BLaER1 (cell line): ENCODE measurements around the gene TGFB1I1.

Experiments
- H3K27ac ChIP-seq: shearing (Covaris generic); formaldehyde crosslinking; 2 replicates; pipeline ENCODE4 v1.8.1; 2022
- H3K27me3 ChIP-seq: shearing (Covaris generic); formaldehyde crosslinking; 2 replicates; pipeline ENCODE4 v1.8.1; 2022
- H3K36me3 ChIP-seq: shearing (Covaris generic); formaldehyde crosslinking; 2 replicates; pipeline ENCODE4 v1.8.1; 2022
- H3K4me1 ChIP-seq: shearing (Covaris generic); formaldehyde crosslinking; 2 replicates; pipeline ENCODE4 v1.8.1; 2022
- H3K4me2 ChIP-seq: shearing (Covaris generic); formaldehyde crosslinking; 2 replicates; pipeline ENCODE4 v1.8.1; 2022
- H3K4me3 ChIP-seq: shearing (Covaris generic); formaldehyde crosslinking; 2 replicates; pipeline ENCODE4 v1.8.1; 2022
- H3K9ac ChIP-seq: shearing (Covaris generic); formaldehyde crosslinking; 2 replicates; pipeline ENCODE4 v1.8.1; 2022
- H3K9me3 ChIP-seq: shearing (Covaris generic); formaldehyde crosslinking; 2 replicates; pipeline ENCODE4 v1.8.1; 2022
- H4K20me1 ChIP-seq: shearing (Covaris generic); formaldehyde crosslinking; 2 replicates; pipeline ENCODE4 v1.8.1; 2022
- Cebpa-rat ChIP-seq: shearing (Covaris generic); IDR thresholded peaks from 2 replicates; pipeline ENCODE4 v1.8.1; 2022

Gene TGFB1I1

DNA sequence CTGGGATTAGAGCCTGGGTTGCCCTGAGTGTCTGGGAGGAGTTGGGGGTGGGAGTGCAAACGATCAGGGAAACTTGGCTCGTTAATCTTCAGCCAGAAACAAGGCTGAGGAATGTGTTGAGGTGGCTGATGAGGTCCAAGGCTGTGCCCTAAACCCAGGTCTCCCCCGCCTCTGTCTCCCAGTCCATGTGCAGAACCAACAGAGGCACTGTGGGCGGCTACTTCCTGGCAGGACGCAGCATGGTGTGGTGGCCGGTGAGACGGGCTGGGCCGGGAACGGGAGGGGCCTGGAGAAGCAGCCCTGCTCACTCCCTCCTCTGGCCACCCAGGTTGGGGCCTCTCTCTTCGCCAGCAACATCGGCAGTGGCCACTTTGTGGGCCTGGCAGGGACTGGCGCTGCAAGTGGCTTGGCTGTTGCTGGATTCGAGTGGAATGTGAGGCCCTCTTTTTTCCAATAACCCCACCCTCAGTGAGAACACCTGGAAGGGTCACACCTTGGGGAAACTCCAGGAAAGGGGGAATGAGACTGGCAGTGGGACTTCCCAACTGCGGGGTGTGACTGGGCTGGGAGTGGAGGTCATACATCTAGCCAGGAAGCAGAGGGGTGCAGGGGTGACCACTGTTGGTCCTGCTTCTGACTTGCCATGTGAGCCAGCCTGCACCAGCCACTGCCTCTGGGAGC, 12.7 kb downstream of the TGFB1I1 start:
- H4K20me1 ChIP-seq, result peaks cover 10% of the 10 kb centered on the region; the same call in 1 of the 2 replicates
- peaks cover 13% of the 10 kb centered on the region for H3K36me3 ChIP-seq
- no peak overlapping the region for H3K4me3 ChIP-seq
- no peaks in the 10 kb centered on the region for H3K9me3 ChIP-seq
- TF ChIP-seq Cebpa-rat, result no peak
- peaks cover 12% of the 10 kb centered on the region; the same call in 1 of the 2 replicates for H3K27me3 ChIP-seq
- no peak overlapping the region for H3K9ac ChIP-seq
- no peak overlapping the region for H3K27ac ChIP-seq
- no peak overlapping the region for H3K4me2 ChIP-seq
- peaks cover 46% of the 10 kb centered on the region for H3K4me1 ChIP-seq

DNA sequence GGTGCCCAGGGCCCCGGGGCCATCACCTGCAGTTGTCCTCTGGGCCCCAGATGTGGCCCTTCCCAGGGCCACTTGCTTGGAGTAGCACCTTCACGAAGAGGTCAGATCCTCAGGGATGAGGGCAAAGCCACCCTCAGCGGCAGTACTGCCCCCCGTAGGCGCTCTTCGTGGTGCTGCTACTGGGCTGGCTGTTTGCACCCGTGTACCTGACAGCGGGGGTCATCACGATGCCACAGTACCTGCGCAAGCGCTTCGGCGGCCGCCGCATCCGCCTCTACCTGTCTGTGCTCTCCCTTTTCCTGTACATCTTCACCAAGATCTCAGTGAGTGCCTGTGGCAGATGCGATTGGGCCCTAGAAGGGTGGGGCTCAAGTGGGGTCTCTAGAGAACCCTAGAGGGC, 13.6 kb downstream of the TGFB1I1 start:
- Histone ChIP-seq H3K9ac (no peak overlapping the region), H3K9me3 (no peaks in the 10 kb centered on the region), H3K4me2 (peak overlapping the region; percentile 100; the same call in 1 of the 2 replicates), H3K27me3 (peaks cover 12% of the 10 kb centered on the region; the same call in 1 of the 2 replicates), H4K20me1 (peaks cover 10% of the 10 kb centered on the region; the same call in 1 of the 2 replicates), H3K4me3 (no peak overlapping the region), H3K27ac (no peak overlapping the region), H3K36me3 (peaks cover 23% of the 10 kb centered on the region), H3K4me1 (peaks cover 43% of the 10 kb centered on the region)
- TF ChIP-seq Cebpa-rat, result no peak

DNA sequence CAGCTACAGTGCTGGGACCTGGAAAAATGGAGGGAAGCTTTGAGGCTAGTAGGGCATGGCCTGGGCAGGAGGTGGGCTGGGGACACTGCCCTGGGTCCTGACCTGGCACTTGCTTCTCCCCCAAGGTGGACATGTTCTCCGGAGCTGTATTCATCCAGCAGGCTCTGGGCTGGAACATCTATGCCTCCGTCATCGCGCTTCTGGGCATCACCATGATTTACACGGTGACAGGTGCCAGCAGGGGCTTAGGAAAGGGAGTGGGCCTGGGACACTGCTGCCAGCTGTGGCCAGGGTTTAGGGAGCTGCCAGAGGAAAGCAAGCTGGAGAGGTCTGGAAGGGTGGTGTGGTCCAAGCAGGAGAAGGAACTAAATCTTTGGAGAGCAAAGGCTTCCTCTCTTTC, 14.1 kb downstream of the TGFB1I1 start:
- Histone ChIP-seq H3K4me2 (peak overlapping the region; percentile 100; the same call in 1 of the 2 replicates), H3K27ac (no peak overlapping the region), H3K9me3 (no peaks in the 10 kb centered on the region), H3K4me1 (peaks cover 43% of the 10 kb centered on the region), H3K27me3 (peaks cover 12% of the 10 kb centered on the region; the same call in 1 of the 2 replicates), H4K20me1 (peaks cover 10% of the 10 kb centered on the region; the same call in 1 of the 2 replicates), H3K9ac (no peak overlapping the region), H3K4me3 (no peak overlapping the region), H3K36me3 (peaks cover 27% of the 10 kb centered on the region)
- TF ChIP-seq Cebpa-rat, result no peak

DNA sequence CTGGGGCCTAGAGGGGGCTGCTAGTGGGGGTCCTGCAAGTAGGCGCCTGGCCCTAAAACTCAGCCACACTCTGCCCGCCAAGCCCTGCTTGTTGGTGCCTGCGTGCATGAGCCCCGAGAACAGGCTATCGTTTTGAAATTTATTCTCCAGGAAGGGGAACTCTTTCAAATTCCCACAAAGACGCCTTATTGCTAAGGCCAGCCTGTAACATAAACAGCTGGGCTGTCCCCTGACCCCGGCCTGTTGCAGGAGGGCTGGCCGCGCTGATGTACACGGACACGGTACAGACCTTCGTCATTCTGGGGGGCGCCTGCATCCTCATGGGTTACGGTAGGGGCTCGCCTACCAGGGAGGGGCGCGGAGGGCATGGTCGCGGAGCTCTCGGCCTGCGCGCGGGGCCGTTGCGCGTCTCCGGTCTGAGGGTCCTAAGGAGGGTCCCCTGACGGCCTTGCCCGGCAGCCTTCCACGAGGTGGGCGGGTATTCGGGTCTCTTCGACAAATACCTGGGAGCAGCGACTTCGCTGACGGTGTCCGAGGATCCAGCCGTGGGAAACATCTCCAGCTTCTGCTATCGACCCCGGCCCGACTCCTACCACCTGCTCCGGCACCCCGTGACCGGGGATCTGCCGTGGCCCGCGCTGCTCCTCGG, 15.2 kb downstream of the TGFB1I1 start:
- H3K9me3 ChIP-seq, result no peaks in the 10 kb centered on the region
- peaks cover 12% of the 10 kb centered on the region; the same call in 1 of the 2 replicates for H3K27me3 ChIP-seq
- peaks cover 39% of the 10 kb centered on the region for H3K36me3 ChIP-seq
- peak overlapping the region; percentile 80 for H3K9ac ChIP-seq
- peaks cover 10% of the 10 kb centered on the region; the same call in 1 of the 2 replicates for H4K20me1 ChIP-seq
- H3K4me3 ChIP-seq, result peak overlapping the region; percentile 76
- peaks cover 46% of the 10 kb centered on the region for H3K4me1 ChIP-seq
- peak overlapping the region; percentile 100 for H3K4me2 ChIP-seq
- TF ChIP-seq Cebpa-rat, result no peak
- H3K27ac ChIP-seq, result peak overlapping the region; percentile 68

DNA sequence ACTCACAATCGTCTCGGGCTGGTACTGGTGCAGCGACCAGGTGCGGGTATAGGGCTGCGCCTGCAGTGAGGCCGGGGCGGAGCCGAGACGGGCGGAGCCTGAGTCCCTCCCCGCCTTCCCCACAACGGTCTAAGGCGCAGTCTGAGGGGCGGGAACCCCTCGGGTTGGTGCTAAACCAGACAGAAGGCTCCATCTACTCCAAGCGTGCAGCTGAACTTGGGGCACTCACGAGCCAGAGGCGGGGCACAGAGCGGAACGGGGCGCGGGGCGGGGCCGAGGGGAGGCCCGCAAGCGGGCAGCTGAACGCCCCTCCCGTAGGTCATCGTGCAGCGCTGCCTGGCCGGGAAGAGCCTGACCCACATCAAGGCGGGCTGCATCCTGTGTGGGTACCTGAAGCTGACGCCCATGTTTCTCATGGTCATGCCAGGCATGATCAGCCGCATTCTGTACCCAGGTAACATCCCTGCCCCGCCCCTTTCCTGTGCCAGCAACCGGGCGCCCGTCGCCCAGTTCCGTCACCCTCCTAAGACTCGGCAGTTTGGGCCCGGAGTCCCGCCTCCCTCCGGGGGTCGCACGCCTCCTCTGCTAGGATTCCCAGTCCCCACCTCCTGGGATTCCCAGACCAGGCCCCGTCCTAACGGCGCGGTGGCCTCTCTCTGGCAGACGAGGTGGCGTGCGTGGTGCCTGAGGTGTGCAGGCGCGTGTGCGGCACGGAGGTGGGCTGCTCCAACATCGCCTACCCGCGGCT, 15.9 kb downstream of the TGFB1I1 start:
- Histone ChIP-seq H3K27ac (peak overlapping the region; percentile 68), H3K36me3 (peaks cover 46% of the 10 kb centered on the region), H3K27me3 (peaks cover 12% of the 10 kb centered on the region; the same call in 1 of the 2 replicates), H4K20me1 (peaks cover 10% of the 10 kb centered on the region; the same call in 1 of the 2 replicates), H3K4me2 (peak overlapping the region; percentile 100), H3K4me1 (peaks cover 46% of the 10 kb centered on the region), H3K9me3 (no peaks in the 10 kb centered on the region), H3K9ac (peak overlapping the region; percentile 80), H3K4me3 (peak overlapping the region; percentile 76)
- TF ChIP-seq Cebpa-rat, result no peak

DNA sequence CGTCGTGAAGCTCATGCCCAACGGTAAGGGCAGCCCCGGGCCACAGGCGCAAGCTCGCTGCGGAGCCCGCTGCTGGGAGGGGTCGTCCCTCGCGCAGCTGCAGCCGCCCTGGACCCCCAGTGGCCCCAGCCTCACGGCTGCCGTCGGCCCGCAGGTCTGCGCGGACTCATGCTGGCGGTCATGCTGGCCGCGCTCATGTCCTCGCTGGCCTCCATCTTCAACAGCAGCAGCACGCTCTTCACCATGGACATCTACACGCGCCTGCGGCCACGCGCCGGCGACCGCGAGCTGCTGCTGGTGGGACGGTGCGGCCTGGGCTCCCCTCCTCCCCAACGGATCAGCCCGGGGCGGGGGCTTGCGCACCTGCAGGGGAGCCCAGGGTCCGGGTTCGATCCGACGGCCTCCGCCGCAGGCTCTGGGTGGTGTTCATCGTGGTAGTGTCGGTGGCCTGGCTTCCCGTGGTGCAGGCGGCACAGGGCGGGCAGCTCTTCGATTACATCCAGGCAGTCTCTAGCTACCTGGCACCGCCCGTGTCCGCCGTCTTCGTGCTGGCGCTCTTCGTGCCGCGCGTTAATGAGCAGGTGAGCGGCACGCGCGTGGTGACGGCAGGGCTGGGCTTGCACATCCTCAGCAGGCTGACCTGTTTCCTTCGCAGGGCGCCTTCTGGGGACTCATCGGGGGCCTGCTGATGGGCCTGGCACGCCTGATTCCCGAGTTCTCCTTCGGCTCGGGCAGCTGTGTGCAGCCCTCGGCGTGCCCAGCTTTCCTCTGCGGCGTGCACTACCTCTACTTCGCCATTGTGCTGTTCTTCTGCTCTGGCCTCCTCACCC, 16.7 kb downstream of the TGFB1I1 start:
- Histone ChIP-seq H3K9me3 (no peaks in the 10 kb centered on the region), H4K20me1 (peaks cover 10% of the 10 kb centered on the region; the same call in 1 of the 2 replicates), H3K27me3 (peaks cover 12% of the 10 kb centered on the region; the same call in 1 of the 2 replicates), H3K4me3 (peak overlapping the region; percentile 76), H3K36me3 (peaks cover 54% of the 10 kb centered on the region), H3K27ac (no peak overlapping the region), H3K4me1 (peaks cover 46% of the 10 kb centered on the region), H3K9ac (peak overlapping the region; percentile 80; the same call in 1 of the 2 replicates), H3K4me2 (peak overlapping the region; percentile 100)
- no peak for TF ChIP-seq Cebpa-rat

DNA sequence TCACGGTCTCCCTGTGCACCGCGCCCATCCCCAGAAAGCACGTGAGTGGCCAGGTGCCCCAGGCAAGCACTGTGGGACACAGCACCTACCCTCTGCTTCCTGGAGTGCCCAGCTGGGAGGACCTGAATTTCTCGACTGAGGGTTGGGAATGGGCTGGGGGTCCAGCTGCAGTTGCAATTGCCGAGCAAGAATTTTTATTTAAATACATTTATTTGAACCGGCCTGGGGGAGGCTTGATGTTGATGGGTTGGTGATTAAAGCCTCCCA, 17.3 kb downstream of the TGFB1I1 start:
- H3K27me3 ChIP-seq, result peaks cover 12% of the 10 kb centered on the region; the same call in 1 of the 2 replicates
- no peak overlapping the region for H3K27ac ChIP-seq
- peaks cover 46% of the 10 kb centered on the region for H3K4me1 ChIP-seq
- H3K36me3 ChIP-seq, result peaks cover 59% of the 10 kb centered on the region
- H3K4me3 ChIP-seq, result no peak overlapping the region
- no peak for TF ChIP-seq Cebpa-rat
- H3K9me3 ChIP-seq, result no peaks in the 10 kb centered on the region
- H3K4me2 ChIP-seq, result no peak overlapping the region
- no peak overlapping the region for H3K9ac ChIP-seq
- peaks cover 10% of the 10 kb centered on the region; the same call in 1 of the 2 replicates for H4K20me1 ChIP-seq

DNA sequence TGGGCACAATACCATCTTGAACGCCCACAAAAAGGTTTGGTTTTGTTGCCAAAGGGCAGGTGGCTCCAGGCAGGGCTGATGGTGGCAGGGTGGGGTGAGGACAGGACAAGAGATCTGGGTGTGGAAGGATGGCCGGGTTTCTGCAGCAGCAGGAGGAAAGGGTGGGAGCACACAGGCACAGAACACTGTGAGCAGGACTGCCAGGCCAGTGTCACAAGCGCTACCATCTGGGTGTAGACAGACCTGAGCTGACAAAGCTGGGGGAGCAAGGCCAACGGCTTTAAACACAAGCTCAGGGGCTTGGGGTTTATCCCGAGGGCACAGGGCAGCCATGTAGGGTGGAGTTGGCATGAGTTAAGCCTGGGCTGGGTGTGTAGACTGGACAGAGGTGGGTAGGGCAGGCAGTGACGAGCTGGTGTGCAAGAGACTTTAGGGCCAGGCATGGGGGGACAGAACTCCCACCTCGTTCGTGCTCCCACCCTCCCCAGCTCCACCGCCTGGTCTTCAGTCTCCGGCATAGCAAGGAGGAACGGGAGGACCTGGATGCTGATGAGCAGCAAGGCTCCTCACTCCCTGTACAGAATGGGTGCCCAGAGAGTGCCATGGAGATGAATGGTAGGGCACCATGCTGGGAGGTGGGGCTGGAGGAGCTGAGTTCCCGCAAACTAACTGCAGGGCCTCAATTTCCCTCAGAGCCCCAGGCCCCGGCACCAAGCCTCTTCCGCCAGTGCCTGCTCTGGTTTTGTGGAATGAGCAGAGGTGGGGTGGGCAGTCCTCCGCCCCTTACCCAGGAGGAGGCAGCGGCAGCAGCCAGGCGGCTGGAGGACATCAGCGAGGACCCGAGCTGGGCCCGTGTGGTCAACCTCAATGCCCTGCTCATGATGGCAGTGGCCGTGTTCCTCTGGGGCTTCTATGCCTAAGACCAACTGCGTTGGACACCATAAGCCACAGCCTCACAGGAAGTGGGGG, 17.9 kb downstream of the TGFB1I1 start:
- Histone ChIP-seq H3K36me3 (peaks cover 66% of the 10 kb centered on the region), H3K9ac (0 out of 2 replicates have a peak overlapping the region, but pooled peaks have one; percentile 6), H4K20me1 (peaks cover 10% of the 10 kb centered on the region; the same call in 1 of the 2 replicates), H3K27ac (no peak overlapping the region), H3K9me3 (no peaks in the 10 kb centered on the region), H3K4me1 (peaks cover 42% of the 10 kb centered on the region), H3K27me3 (peaks cover 12% of the 10 kb centered on the region; the same call in 1 of the 2 replicates), H3K4me2 (0 out of 2 replicates have a peak overlapping the region, but pooled peaks have one; percentile 24), H3K4me3 (no peak overlapping the region)
- no peak for TF ChIP-seq Cebpa-rat
